Activated CD4-positive, alpha-beta T cell treated with anti-CD3 and anti-CD28 coated beads for 24 hours (primary cell): ENCODE data around the gene WNT1.

Source experiments
- DNase-seq, 2 donors: peaks; one replicate each; pipeline ENCODE4 v3.0.0-alpha.2; 2020; ENCODE audit warnings: low read depth in 2 of 2

Gene WNT1

GRCh38 chr12:48980953-48981756, 3.0 kb downstream of the WNT1 start:
- no peak for DNase-seq

DNA sequence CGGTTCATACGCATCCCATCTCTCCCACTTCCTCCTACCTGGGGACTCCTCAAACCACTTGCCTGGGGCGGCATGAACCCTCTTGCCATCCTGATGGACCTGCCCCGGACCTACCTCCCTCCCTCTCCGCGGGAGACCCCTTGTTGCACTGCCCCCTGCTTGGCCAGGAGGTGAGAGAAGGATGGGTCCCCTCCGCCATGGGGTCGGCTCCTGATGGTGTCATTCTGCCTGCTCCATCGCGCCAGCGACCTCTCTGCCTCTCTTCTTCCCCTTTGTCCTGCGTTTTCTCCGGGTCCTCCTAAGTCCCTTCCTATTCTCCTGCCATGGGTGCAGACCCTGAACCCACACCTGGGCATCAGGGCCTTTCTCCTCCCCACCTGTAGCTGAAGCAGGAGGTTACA, 3.6 kb downstream of the WNT1 start:
- no peak for DNase-seq

GRCh38 chr12:48982397-48983080, 4.4 kb downstream of the WNT1 start:
- DNase-seq: no peak

DNA sequence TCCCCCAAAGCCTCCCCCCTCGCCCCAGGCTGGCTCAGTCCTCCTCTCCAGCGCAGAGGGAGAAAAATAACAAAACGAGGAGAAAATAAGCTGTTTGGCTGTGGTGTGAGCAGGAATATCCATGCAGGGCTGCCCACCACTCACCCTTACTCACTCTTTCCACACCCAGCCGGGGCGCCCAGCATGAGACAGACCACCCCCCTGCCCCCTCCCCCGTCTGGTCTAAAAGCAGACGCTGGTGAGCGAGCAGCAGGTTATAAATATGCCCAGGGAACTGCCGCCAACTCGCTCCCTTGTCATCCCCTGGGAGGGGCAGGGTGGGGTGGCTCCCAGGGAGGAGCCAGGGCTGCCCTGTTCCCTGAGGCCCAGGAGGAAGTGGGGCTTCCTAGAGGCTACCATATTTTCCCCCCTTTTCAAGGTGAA, 7.4 kb downstream of the WNT1 start:
- DNase-seq: no peak

- no peak for DNase-seq
These were observed 7.8 kb downstream of the WNT1 start for GRCh38 chr12:48985901-48986300.

DNA sequence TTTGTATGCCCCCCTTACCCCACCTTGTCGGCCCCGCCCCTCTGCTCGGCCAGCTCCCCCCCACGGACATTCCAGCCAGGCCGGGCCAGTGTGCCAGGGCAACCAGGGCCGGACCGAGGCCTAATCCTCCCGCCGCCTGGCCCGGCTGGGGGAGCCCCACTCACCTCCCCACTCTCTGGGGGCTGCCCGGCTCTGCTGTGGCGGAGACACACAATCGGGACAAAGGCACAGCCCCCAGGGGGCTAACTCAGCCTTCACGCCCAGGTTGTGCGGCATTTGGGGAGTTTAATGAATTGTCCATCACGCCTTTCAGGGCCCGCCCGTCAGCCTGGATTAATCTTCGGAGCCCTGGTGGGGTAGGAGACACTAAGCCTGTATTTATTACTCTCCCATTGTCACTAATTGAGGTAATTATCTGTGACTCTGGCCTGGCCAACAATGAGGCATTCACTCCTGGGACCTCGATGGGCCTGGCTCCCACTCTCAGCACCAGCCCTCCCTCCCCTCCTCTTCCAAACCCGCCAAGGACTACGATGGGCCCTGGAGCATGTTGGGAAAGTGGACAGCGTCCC, 8.7 kb downstream of the WNT1 start:
- no peak for DNase-seq

DNA sequence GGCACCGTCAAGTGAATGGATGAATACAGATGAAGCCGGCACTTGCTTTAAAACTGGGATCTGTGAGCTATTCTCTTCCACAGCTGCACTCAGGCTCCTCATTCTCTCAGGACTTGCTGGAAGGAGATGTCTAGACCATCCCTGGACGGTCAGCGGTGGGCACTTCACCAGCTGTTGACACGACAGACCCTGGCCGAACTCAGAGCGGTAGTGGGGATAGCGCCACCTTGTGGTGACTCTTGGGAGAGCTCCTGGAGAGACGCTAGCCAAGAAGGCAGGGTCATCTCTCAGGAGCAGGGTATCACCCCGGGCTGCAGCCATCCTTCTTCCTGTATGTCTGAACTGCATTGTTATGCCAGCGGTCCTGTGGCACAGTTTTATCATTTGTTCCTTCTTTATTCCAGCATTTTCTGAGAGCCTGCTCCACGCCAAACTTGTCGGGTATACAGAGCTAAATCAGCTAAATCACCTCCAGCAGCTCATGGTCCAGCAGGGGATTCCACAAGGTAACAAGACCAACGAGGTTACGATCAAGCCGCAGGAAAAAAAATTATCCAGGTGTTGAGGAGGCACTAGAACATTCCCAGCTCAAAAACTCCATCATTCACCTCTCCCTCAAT, 10.0 kb downstream of the WNT1 start:
- DNase-seq: peak; percentile 64 to 73

- DNase-seq: no peak
These were observed 12.4 kb downstream of the WNT1 start for GRCh38 chr12:48990552-48990951.

GRCh38 chr12:48991247-48992050, 13.3 kb downstream of the WNT1 start:
- DNase-seq: no peak

- no peak for DNase-seq
These were observed 15.7 kb downstream of the WNT1 start for GRCh38 chr12:48993787-48994186.

DNA sequence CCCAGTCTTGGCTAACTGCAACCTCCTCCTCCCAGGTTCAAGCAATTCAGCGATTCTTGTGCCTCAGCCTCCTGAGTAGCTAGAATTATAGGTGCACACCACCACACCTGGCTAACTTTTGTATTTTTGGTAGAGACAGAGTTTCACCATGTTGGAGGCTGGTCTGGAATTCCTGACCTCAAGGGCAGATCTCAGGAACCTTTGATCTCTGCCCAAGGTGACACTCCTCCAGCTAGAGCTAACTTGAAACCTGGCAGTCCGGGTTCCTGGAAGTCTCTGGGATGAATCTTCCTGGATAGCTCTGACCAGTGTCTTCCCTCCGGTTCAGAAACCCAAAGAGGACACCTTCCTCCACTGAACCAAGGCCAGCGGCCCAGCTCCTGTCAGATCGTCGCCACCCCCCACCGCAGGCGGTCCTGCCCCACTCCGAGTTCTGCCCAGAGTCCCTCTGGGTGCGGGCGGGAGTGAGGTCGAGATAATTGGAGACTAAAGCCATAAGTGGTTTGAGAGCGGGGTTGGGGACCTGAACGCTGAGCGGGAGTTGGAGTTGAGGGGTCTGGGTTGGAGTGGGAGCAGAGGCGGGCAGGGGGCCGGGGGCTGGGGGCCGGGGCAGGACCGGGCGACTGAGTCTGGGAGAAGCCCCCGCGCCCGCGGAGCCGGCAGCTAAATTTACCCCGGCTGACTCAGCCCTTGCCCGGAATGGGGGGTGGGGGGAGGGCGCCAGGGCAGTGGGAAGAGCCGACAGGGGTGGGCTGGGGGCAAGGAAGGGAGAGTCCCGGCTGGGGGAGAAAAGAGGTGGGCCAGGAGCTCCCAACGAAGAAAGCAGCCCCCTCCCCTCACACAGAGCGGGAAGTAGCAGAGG, 16.3 kb downstream of the WNT1 start:
- no peak for DNase-seq

- no peak for DNase-seq
These were observed 17.2 kb downstream of the WNT1 start for GRCh38 chr12:48995086-48995879.

GRCh38 chr12:48996794-48997718, 18.9 kb downstream of the WNT1 start:
- no peak for DNase-seq

- DNase-seq: no peak
These were observed 19.8 kb downstream of the WNT1 start for GRCh38 chr12:48997719-48998496.

- no peak for DNase-seq
These were observed 20.6 kb downstream of the WNT1 start for GRCh38 chr12:48998497-48999353.

- DNase-seq: peak in 1 of 2 donors; percentile 22
These were observed 21.4 kb downstream of the WNT1 start, which contains the start of gene DDN for GRCh38 chr12:48999371-49000131. DDN (minus strand) TSS chr12:48999375; CDS start chr12:48999287, 88 bp downstream.
